Measurements from ENCODE around the gene PRR15L. TPM values are rescaled to one million over a fixed set of nuclear protein-coding genes. Genes with fewer than 3 reads are reported as not detected.

The PRR15L gene
- total and polyA plus RNA-seq, 2 of the 4 experiments (the other 2 are of a cell fraction) = not detected

- Histone ChIP-seq H3K23ac (ENCODE audit: low read depth, low read length) (no peak overlapping the region), H4K20me1 (ENCODE audit: insufficient read depth, low read length) (no peaks in the 10 kb centered on the region), H4K5ac (ENCODE audit: low read depth, low read length) (no peak overlapping the region), H3K14ac (replicated peaks; ENCODE audit: low read depth, low read length) (no peak overlapping the region), H3K56ac (ENCODE audit: extremely low read depth, insufficient read depth, low read length) (no peak overlapping the region), H3K79me1 (ENCODE audit: low read depth in 1 of 2, low read length in 2 of 2) (peaks cover 3 to 5% of the 10 kb centered on the region in 2 experiments; a peak in 2 of 4 replicates), H2BK120ac (ENCODE audit: low read depth, low read length) (no peak overlapping the region), H3K36me3 (ENCODE audit: control insufficient read depth, insufficient read depth, low read length) (peaks cover 17% of the 10 kb centered on the region), H4K91ac (ENCODE audit: insufficient read depth, low read depth, low read length) (no peak overlapping the region), H3K9me3 (ENCODE audit: control insufficient read depth, insufficient read depth, low read length) (no peaks in the 10 kb centered on the region), H2BK15ac (ENCODE audit: low read depth, low read length) (no peak overlapping the region), H3K9me1 (ENCODE audit: insufficient read depth, low read length) (no peaks in the 10 kb centered on the region), H2AK9ac (replicated peaks; ENCODE audit: low read depth, low read length, poor library complexity) (no peak overlapping the region), H3K4ac (ENCODE audit: low read depth, low read length) (no peak overlapping the region), H3K4me2 (ENCODE audit: low read depth, low read length) (no peak overlapping the region), H3K9ac (ENCODE audit: low read depth, low read length) (no peak overlapping the region), H2BK5ac (ENCODE audit: low read depth, low read length, poor library complexity, severe bottlenecking) (no peak overlapping the region), H2BK20ac (ENCODE audit: low read depth, low read length) (no peak overlapping the region), H2AK5ac (ENCODE audit: low read depth, low read length) (no peak overlapping the region), H4K8ac (ENCODE audit: low read depth in 2 of 2, low read length in 2 of 2) (no peak overlapping the region), H3K27ac (ENCODE audit: insufficient read depth, low read length) (no peak overlapping the region), H2AFZ (replicated peaks; ENCODE audit: low read length, poor library complexity) (no peak overlapping the region), H3K4me1 (ENCODE audit: control insufficient read depth, insufficient read depth, low read length) (no peaks in the 10 kb centered on the region), H3K4me3 (ENCODE audit: insufficient read depth, low read depth, low read length) (no peak overlapping the region), H3K27me3 (ENCODE audit: control insufficient read depth, insufficient read depth, low read length) (no peaks in the 10 kb centered on the region), H3K18ac (ENCODE audit: low read depth, low read length) (no peak overlapping the region)
- ATAC-seq (ENCODE audit: low read depth) = no peak
- in situ Hi-C loops (cut with MboI; ENCODE audit: low sequenced_read_pairs) = no loop called here
- no TSS peak for BruUV-seq (replicated peaks)
- dilution Hi-C loops (cut with HindIII; ENCODE audit: low sequenced_read_pairs, unreplicated experiment) = no loop called here
- intact Hi-C loops (cut with micrococcal nuclease) = no loop called here
- WGBS, 2 experiments (ENCODE audit: extremely low coverage in 2 of 2, insufficient read length in 1 of 2) = no CpG with 5 or more reads among the region's 2 CpGs
- ChIA-PET POLR2A (ENCODE audit: unreplicated experiment) (no interaction called here), CTCF (interaction anchor here (1.0 kb wide), 1 partner anchor 28 kb away, joined by 4 read pairs; no protein-coding TSS in a partner anchor)
- TF ChIP-seq NFE2L2 (IDR thresholded peaks at IDR 0.05; ENCODE audit: low read depth, low read length) = no peak
- DNase-seq = no peak
These were observed 38.7 kb downstream of the PRR15L start for GRCh38 chr17:47918991-47919390.
